GM12874 (cell line): ENCODE measurements around the gene LEKR1.

Experiments used
- CTCF ChIP-seq: IDR thresholded peaks from 2 replicates; pipeline ENCODE4 v1.5.1; 2011; ENCODE audit warnings: low read depth, mild to moderate bottlenecking, control low read depth, low read length, moderate library complexity; ENCODE audit not compliant: insufficient read depth

The LEKR1 gene

GRCh38 chr3:157082305-157082982, 256.3 kb downstream of the LEKR1 start:
- no peak for TF ChIP-seq CTCF

DNA sequence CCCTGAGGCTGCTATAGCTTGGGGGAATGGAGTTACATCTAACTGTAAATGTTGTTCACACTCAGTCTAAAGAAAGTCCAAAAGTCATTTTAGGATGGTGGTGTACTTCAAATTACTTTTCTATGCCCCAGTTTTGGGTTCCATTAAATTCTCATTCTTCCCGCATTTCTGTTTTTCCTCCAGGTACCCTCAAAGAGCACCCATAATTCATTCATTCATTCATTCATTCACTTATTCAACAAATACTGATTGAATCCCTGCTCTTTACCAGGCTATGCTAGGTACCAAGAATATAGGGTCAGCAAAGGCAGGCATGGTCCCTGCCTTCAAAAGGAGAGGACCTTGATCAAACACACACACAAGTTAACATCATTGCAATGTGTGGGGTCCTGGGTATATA, 257.7 kb downstream of the LEKR1 start:
- TF ChIP-seq CTCF, result no peak

DNA sequence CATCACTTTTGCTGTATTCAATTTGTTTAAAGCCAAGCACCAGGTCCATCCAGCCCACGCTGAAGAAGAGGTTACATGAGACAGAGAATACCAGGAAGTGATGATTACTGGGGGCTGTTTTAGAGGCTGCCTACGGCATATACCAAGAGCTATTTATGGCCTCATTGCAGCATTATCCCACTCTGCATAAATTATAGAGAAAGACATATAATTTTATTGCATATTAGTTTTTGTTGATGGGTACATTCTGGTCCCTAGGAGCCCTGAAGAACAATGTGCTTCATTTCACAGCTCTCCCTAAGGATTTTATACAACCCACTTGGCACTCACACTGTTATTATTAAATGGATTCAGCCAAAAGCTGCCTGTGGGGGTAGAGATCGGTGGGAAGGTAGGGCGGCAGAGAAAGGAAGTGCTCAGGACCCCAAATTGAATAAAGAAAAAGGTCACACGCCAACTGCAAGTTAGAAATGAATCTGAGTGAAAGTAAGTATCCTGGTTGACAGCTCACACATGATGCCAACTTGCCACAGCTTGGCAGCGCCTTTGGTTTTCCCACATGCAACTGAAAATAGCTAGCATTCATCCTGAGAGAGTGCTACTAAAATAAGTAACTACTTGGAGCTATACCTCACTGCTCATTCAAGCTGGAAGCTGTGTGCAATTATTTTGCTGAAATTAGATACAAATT, 260.1 kb downstream of the LEKR1 start:
- no peak for TF ChIP-seq CTCF

DNA sequence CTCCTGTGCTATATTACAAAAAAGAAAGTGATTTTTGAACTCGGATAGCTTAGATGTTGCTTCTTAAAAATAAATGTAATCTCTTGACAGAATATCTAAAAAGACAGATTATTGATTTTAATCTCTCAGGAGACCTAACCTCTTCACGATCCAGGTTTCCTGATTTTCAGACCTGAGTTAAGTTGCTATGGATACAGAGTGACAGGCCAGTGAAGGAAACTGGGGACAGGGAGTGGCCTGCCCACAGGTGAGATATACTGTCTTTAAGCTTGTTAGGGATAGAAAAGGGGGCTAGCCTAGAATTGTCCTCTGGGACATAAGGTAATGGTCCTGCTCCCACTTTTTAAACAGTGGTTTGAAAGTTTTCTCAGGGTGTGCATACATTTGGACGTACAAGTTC, 260.6 kb downstream of the LEKR1 start:
- no peak for TF ChIP-seq CTCF

GRCh38 chr3:157087373-157087772, 261.2 kb downstream of the LEKR1 start:
- TF ChIP-seq CTCF, result no peak

DNA sequence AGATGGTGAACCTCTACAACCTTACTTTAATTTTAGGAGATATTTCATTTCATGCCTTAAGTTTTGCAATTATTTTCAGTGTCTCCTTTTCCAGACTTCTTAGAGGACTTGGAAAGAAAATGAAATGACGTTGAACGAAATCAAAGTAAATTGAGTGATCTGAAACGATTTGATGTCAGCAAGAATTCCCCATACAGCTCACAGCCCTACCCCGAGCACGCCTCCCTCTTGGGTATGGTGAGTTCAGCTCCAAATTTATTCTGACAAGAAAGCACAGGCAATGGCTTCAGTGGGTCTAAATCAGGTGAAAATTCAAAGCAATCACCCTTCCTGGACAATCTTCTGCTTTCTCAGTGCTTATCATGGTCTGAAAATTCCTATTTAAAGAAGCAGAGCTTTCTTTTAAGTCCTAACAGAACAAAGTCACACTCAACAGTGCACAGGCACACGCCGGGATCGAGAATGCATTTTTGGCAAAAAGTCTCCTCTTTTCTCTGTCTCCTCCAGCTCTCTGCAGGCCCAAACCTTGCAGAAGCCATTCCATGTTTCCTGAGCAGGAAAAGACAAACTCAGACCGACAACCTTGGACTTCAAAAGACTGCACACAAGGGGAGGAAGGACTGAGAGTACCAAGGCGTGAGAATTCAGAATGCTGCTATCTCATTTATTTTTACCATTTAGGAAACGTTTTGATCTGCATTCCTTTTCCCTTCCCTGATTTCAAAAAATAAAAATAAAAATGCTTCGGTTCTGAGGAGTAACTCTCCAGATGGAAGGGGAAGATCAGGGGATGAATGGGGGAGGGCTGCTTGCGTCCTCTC, 261.8 kb downstream of the LEKR1 start:
- no peak for TF ChIP-seq CTCF

- TF ChIP-seq CTCF, result 0 out of 2 replicates have a peak, but pooled peaks have one; percentile 5
Measured at GRCh38 chr3:157088601-157089454, 262.7 kb downstream of the LEKR1 start.
